ENCODE results near the gene DISP3.

The DISP3 gene

DNA sequence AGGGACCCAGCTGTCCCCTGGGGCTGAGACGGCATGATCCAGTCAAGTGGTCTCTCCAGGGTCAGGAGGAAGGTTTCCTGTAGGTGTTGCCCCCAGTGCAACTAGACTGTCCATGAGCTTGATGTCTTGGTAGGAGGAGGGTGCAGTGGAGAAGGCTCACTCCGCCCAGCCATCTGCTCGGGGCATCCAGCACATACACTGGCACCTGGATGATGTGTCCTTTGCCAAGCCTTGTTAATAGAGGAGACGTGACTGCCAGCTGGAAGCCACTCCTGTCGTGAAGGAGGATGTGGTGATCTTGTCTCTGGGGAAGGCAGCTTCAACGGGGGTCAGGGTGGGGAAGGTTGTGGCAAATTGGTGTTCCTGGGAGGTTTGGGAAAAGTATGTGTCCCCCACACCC, 6.2 kb downstream of the DISP3 start:
- DNase-seq (ENCODE audit: low read depth, low spot score), result no peak

DNA sequence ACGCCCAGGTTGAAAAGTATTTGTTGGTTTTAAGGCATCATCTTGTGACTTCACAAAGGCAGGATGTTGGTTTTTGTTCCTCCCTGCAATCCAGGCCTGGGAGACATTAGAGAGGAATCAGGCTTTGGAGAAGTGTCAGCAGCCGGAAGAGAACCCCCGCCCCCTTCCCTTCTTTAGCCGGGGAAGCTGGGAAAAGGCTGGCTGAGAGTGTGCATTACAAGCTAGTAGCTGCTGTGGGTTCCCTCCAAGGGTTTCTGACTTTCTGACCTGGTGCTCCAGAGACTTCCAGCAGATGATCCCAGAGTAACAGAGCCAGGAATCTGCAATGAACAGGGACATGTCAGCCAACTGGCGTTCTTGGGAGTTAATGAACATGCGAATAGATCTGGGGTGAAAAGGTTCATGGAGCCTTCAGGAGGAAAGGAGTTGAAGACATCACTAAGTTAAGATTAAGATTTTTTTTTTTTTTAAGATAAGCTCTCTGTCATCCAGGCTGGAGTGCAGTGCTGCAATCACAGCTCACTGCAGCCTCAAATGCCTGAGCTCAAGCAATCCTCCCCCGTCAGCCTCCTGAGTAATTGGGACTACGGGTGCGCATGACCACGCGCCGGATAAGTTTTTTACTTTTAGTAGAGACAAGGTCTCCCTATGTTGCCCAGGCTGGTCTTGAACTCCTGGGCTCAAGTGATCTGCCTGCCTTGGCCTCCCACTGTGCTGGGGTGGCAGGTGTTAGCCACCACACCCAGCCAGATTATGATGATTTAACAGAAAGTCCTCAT, 7.5 kb downstream of the DISP3 start:
- DNase-seq (ENCODE audit: low read depth, low spot score), result no peak

DNA sequence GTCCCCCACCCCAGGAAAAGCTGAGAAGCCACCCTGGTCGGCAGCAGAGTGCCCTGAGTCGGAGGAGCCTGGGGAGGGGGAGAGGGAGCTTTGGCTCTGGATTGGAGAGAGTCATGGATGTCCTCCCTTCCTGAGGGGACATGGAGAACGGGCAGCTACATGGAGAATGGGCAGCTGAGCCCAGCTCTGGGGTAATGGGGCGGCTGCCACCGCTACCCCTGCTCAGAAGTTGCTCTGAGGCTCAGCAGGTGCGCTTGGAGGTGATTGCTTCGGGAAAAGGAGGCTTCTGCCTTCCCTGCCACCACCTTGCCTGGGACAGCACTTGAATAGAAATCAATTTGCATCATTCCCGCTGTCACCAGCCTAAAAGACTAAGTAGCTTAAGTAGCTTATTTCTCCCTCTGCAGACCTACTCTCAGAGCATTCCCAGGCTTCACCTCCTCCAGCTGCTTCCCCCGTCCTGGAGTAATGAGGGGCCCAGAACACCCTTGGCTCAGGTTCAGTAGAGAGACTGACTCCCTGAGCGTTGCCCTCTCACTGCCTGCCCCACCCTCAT, 8.3 kb downstream of the DISP3 start:
- DNase-seq (ENCODE audit: low read depth, low spot score), result no peak

DNA sequence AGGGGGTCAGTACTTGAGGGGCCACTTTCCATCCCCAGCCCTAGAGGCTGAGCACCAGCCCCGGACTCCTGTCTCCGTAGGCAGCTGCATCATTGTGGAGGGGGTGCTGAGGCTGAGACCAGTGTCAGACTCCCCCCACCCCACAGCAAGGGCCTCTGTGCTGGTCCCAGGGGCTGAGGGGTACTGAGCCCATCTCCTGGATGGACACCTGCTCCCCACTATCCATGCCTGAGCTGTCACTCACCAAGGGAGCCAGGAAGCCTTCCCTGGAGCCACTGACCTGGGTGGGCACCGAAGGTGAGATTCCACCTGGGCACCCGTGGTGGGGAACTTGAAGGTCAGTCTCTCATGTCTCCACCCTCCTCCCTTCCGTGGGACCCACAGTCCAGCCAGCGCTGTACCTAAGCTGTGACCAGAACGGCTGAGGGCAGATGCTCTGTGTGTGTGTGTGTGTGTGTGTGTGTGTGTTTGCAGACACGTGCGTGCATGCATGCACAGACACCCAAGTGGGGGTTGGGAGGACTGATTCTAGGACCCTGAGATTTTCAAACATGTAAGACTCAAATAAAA, 9.3 kb downstream of the DISP3 start:
- DNase-seq (ENCODE audit: low read depth, low spot score), result no peak

DNA sequence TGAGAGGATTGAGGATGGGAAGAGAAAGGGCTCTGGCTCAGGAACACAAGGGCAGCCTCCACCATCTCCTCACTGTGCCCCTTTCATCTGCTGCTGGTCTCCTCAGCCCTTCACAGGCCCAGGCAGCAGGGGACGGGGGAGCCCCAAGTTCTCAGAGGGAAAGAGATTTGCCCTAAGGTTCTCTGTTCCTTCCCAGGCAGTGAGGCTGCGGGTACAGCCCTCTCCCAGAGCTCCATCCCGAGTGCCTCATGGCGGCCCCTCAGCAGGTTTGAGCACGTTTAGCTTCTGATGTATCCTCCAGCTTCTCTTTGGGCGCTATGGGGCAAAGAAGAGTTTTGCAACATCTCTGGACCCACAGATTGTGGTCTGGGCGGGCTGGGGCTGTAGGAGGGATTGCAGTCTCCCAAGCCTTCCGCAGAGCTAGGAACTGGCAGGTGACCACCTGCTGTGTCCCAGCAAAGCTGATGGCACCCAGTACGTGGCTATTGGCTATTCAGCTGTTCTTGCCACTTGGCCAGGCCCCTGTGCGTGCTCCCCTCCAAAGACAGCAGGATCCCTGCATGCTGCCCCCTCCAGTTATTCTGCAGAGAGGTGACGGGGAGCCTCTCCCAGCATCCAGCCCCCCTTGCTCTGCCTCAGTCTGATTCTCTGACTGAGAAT, 10.1 kb downstream of the DISP3 start:
- DNase-seq (ENCODE audit: low read depth, low spot score), result no peak

DNA sequence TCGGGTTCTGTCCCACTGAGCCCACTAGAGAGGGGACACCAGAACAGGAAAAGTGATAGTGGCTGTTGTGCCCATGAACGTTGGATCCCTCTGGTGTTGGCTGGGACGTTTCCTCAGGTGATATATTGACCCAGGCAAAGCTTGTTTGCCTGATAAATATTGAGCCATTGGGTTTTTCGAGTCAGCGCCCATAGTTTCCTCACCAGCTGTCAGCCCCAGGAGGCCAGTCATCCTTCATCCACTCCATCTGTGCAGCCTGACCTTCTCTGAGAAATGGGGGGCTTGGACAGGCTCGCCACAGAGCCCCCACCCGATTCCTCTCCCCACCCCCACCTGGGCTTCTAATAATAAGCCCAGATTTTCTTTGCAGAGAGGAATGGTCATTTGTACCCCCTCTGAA, 13.3 kb downstream of the DISP3 start:
- no peak for DNase-seq (ENCODE audit: low read depth, low spot score)

DNA sequence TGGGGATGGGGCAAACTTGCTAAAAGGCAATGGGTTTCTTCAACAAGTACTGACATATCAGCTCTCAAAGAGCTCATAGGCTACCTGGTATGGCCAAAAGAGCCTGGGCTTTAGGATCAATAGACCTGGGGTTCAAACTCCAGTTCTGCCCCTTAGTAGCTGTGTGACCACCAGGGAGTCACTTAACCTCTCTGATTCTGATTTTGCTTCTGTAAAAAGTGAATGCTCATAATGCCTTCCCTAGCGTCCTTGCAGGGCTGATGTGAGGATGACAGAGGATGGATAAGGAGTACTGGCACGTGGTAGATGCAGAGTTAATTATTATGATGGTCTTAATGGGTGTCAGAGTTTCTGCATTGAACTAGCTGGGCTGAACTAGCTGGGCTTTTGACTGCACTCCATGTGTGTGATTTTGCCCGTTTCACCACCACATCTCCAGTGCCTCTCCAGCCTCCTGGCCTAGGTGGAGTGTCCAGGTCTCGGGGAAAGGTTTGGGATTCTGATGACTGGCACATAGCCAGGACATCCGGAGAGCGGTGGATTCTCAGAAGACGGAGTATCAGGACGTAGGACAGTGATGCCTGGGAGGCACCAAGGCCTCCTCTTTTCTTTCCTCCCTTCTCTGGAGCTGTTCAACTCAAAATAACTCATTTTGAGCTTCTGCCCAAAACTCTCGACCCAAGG, 15.2 kb downstream of the DISP3 start:
- no peak for DNase-seq (ENCODE audit: low read depth, low spot score)

DNA sequence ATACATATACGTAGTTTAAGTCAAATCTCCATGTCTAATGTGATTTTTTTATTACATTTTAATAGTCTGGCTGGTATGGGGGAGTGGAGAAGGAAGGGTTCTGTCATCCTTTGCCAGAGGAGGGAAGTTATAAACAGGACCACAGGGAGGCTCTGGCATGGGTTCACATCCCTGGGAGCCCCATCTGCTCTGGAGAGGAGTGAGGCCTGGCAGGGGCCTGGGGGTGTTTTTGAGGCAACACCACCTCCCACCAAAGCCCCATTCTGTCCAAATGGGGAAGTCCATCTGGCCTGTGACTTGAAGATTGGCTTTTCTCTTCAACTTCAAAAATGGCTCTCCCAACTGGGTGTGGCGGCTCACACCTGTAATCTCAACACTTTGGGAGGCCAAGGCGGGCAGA, 15.8 kb downstream of the DISP3 start:
- no peak for DNase-seq (ENCODE audit: low read depth, low spot score)

DNA sequence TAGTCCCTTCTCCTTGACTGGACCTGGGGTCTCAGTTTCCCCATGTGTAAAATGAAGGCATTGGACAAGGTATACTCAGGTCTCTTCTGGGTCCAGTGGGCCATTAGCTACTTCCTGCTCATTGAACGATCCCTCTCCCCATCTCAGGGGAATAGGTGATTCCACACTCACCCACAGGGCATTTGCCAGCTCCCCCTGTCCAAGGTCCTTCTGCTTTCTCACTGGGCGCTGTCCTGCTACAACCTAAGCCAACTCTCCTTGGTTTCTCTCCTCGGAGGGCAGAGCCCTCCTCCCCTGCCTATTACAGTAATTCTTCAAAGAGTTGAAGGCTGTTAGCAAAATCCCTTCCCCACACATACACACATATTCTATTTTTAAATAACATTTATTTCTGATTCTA, 16.6 kb downstream of the DISP3 start:
- no peak for DNase-seq (ENCODE audit: low read depth, low spot score)

DNA sequence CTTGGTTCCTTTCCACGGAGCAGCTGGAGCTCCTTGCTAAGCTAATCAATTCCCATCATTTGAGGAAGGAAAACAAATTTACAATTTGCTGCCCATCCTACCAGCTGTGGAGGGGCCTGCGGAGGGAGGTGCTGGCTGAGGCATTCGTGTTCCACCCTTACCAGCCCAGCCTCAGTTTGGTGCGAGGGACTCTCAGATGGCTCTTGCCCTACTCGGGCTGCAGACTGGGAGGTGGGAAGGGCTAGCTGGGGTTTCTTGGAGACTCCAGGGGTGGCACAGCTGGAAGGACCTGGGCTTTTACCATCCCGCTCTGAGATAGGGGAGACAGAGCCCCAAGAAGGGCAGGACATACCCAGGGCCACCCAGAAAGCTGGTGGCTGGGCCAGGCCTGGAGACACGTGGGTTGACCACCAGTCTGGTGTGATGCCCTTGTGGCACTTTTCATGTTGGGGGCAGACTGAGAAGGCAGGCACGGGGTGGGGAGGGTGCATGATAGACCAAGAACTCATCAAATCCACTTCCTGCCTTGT, 17.7 kb downstream of the DISP3 start:
- DNase-seq (ENCODE audit: low read depth, low spot score), result no peak

DNA sequence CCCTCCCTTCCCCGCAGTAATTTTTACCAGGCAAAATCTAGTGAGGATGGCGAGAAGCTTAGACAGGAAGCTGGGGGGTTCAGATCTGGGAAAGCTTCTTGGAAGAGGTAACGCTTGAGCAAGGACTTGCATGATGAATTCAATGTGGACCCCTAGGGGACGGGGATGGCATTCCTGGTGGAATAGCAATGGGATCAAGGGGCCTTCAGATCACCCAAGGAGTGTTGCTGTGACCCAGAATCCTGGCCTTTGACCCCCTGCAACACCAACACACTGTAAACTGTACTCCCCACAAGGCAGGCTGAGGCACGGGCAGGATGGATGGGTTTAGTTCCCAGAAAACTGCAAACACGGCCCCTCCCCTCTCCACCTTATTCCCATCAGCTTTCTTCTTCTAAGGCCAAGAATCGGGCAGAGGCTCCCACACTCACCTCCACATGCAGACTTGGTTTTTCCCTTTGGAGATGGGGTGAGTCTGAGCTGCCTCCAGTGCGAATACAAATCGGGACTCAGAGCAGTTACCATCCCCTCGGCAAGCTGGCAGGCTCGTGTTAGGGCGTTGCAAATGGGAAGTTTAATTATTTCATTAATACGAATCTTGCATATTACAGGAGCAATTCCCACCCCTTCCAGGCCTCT, 20.1 kb downstream of the DISP3 start:
- DNase-seq (ENCODE audit: low read depth, low spot score), result no peak

DNA sequence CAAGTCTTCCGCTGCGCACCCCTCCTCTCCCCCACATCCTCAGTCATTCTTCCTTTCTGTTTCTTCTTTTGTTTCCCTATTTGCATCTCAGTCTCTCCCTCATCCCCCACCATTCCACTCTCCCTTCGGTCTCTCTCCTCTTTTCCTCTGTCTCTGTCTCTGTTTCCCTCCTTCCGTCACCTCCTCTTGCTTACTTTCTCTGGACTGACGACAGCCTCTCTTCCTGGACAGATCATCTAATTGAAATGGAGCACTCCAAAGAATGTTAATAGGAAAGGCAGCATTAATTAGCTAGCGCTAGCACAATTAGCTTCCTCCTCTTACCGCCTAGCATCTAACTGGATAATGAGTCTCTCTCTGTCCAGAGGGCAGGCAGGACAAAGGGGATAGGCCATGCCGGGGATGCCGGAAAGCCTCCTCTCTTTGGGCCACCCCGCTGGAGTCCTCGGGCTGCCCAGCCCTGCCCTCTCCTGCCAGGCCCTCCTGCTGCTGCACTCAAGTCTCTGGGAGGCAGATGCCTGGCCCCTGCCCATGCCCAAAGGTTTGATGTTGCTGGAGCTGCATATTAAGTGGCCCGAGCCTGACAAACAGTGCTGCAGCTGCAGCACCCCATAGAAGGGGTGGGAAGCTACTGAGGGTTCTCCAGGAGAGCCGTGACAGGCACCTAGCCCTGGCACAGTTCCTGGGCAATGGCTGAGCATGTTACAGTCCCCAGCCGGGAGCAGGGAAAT, 20.8 kb downstream of the DISP3 start:
- no peak for DNase-seq (ENCODE audit: low read depth, low spot score)

DNA sequence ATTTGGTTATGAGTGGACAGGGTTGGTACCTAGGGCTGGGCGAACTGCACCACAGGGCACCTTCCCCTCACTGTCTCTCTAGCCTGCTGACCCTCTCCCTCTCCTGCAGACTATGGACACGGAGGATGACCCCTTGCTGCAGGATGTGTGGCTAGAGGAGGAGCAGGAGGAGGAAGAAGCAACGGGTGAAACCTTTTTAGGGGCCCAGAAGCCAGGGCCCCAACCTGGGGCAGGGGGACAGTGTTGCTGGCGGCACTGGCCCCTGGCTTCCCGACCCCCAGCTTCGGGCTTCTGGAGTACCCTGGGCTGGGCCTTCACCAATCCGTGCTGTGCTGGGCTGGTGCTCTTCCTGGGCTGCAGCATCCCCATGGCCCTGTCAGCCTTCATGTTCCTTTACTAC, 21.9 kb downstream of the DISP3 start:
- DNase-seq (ENCODE audit: low read depth, low spot score), result no peak

DNA sequence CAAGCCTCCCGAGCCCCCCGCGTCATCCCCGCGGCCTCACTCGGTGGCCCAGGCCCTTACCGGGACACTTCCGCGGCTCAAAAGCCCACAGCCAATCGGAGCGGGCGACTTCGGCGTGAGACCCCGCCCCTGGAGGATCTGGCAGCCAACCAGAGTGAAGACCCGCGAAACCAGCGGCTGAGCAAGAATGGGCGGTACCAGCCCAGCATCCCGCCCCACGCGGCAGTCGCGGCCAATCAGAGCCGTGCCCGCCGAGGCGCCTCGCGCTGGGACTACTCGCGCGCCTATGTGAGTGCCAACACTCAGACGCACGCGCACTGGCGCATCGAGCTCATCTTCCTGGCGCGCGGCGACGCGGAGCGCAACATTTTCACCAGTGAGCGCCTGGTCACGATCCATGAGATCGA, 22.5 kb downstream of the DISP3 start:
- DNase-seq (ENCODE audit: low read depth, low spot score), result no peak

DNA sequence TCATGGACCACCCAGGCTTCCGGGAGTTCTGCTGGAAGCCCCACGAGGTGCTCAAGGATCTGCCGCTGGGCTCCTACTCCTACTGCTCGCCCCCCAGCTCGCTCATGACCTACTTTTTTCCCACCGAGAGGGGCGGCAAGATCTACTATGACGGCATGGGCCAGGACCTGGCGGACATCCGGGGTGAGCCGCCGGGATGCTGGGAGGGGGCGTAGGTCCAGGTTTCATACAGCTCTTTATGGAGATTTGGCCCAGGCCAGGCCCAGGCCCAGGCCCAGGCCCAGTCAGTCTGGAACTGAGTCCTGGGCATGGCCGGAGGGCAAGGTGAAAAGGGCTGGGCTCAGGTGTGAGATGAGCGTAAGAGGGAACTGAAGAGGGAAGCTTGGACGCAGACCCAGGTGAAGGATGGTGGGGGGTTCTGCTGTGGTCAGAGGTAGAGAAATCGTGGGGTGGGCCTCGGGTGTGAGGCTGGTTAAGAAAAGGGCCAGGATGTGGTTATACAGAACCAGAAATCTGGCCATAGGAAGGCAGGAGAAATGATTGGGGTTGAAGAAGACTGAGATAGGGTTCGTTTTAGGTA, 23.0 kb downstream of the DISP3 start:
- DNase-seq (ENCODE audit: low read depth, low spot score), result no peak

DNA sequence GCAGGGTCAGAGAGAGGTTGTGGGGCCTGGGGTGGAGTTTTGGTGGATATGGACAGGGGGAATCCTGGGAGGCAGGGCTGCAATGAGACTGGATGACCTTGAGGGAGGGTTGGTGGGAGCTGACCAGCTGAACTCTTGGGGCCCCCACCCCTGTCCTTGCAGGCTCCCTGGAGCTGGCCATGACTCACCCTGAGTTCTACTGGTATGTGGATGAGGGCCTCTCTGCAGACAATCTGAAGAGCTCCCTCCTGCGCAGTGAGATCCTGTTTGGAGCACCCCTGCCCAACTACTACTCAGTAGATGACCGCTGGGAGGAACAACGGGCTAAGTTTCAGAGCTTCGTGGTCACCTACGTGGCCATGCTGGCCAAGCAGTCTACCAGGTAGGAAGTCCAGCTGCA, 23.6 kb downstream of the DISP3 start:
- DNase-seq (ENCODE audit: low read depth, low spot score), result no peak

DNA sequence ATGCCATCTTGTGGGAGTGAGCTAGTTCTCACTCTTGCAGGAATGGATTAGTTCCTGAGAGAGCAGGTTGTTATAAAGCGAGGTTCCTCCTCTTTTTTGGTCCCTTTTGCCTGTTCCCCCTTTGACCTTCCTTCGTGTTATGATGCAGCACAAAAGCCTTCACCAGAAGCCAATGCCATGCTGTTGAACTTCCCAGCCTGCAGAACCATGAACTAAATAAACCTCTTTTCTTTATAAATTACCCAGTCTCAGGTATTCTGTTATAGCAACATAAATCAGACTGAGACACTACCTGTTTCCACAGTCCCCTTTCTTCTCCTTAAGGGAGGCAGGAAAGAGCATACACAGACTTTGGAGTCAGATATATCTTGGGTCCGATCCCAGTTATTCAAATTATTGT, 25.6 kb downstream of the DISP3 start:
- no peak for DNase-seq (ENCODE audit: low read depth, low spot score)

DNA sequence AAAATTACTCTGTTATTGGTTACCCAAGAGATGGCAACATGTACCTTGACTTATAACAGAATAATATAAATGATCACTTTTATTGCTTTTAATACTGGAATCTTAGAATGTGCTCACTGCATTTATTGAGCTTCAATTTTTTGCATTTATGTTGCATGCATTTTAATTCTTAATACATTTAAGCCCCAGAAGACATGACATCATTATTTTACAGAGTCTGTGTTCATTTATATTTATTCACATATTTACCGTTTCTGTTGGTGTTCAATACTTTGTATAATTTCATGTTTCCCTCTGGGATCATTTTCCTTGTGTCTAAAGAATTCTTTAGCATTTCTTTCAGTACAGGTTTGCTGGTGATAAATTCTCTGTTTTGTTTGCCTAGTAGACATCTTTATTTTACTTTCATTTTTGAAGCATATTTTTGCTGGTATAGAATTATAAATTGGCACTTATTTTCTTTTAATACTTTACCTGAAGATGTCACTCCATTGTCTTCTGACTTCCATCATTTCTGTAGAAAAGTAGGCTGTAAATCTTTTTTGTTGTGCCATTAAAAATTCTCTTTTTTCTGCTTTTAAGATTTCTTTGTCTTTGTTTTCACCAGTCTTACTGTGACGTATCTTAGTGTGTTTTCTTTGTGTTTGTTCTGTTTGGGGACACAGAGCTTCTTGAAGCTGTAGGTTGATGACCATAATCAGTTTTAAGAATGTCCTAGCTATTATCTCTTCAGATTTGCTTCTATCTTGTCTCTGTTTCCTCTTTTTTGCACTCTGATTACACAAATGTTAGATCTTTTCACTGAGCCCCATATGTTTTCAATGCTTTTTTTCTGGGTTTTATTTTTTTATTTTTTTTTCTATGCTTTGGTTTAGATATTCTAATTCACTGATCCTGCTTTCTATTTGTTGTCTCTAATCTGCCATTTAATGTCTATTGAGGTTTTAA, 26.9 kb downstream of the DISP3 start:
- DNase-seq (ENCODE audit: low read depth, low spot score), result no peak

DNA sequence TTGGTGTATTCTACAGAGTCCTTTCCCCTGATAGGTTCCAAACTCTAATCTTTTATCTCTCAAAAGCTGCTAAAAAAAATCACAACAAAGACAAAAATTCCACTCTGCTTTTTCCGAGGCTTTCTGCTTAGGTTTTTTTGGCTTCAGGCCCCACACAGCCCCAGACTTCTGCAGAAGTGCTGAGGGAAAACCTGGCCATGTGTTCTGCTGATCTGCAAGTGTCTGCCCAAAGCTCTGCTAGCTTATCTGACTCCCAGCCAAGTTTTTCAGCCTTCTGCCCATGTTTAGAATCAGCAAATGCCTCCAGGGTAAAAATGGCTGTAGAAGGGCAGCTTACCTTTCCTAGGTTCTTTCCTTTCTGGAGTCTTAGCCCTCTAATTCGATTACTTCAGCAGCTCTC, 28.4 kb downstream of the DISP3 start:
- DNase-seq (ENCODE audit: low read depth, low spot score), result no peak

Data from brain pericyte (primary cell).